Transverse colon (tissue), 3 donors: Measurements from ENCODE around the gene AWAT2.

Experiments used
- EP300 ChIP-seq: sonication (generic); formaldehyde crosslinking; IDR thresholded peaks from one replicate; pipeline ENCODE4 v1.6.1; 2017; ENCODE audit warnings: antibody characterized with exemption, low read depth
- POLR2A ChIP-seq: fragments of 450-650 bp; IDR thresholded peaks from one replicate; pipeline ENCODE4 v1.6.1; 2016; ENCODE audit warnings: antibody characterized with exemption, mild to moderate bottlenecking, moderate library complexity
- TF ChIP-seq, protein P1 (sequence below), 5 experiments: fragments of 200-600 bp in 3 of 5; fragments of 450-650 bp in 2 of 5; sonication (generic) in 3 of 5; IDR thresholded peaks; 1 replicate in 2 of 5; 2 replicates in 3 of 5; pipeline ENCODE4 v1.5.1; 2016 to 2017; ENCODE audit warnings: antibody characterized with exemption in 5 of 5, inconsistent platforms in 3 of 5, mild to moderate bottlenecking in 2 of 5, moderate library complexity in 1 of 5

DNA sequence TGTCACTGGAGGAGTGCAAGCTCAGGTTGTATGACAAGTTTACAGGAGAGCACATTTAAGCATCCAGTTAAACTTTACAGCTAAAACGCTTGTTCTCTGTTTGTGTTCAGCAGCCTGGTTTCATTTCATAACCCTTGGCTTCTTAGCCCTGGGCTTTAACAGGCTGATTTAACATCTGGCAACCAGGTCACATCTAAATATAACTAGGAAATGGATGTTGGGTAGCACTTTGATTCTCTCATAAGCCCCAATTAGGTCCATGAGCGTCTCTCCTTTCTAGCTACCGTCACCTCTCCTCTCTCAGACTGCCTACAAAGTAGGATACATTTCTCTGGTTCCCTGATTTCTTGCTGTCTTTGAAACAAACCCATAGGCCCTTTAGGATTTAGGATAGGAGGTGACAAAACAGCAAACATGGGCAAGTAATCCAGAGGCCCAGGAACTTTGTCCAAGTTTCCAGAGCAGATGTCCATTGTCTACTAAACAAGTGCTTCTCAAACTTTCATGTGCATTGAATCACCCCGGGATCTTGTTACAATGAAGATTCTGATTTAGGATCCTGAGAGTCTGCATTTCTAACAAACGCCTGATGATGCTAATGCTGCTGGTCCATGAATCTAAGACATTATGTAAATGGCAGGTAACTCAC, 35.0 kb upstream of the AWAT2 start:
- TF ChIP-seq, protein P1, sequence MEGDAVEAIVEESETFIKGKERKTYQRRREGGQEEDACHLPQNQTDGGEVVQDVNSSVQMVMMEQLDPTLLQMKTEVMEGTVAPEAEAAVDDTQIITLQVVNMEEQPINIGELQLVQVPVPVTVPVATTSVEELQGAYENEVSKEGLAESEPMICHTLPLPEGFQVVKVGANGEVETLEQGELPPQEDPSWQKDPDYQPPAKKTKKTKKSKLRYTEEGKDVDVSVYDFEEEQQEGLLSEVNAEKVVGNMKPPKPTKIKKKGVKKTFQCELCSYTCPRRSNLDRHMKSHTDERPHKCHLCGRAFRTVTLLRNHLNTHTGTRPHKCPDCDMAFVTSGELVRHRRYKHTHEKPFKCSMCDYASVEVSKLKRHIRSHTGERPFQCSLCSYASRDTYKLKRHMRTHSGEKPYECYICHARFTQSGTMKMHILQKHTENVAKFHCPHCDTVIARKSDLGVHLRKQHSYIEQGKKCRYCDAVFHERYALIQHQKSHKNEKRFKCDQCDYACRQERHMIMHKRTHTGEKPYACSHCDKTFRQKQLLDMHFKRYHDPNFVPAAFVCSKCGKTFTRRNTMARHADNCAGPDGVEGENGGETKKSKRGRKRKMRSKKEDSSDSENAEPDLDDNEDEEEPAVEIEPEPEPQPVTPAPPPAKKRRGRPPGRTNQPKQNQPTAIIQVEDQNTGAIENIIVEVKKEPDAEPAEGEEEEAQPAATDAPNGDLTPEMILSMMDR (IDR thresholded peaks at IDR 0.05): no peak
- TF ChIP-seq POLR2A: no peak
- TF ChIP-seq EP300: no peak
